ENCODE results near the gene SPDYE5.
"Not testable (repeated sequence)": the region's sequence is repeated elsewhere in the genome, so short reads cannot be mapped to it uniquely, and the experiment has no call there.

The SPDYE5 gene

GRCh38 chr7:75492020-75492419 lies at the start of gene SPDYE5:
Gene SPDYE5 (plus strand): TSS chr7:75492320. CDS start chr7:75494048, 1,728 bp downstream.
- not testable (repeated sequence) for DNase-seq

- peak; percentile 15 for DNase-seq
These were observed 49.5 kb upstream of the SPDYE5 start for GRCh38 chr7:75442465-75443111.

- DNase-seq: not testable (repeated sequence)
These were observed 42.2 kb upstream of the SPDYE5 start for GRCh38 chr7:75449946-75450345.

GRCh38 chr7:75452494-75452955 lies 39.6 kb upstream of the SPDYE5 start:
- DNase-seq: not testable (repeated sequence)

GRCh38 chr7:75456403-75456802 lies 35.7 kb upstream of the SPDYE5 start:
- not testable (repeated sequence) for DNase-seq

- not testable (repeated sequence) for DNase-seq
These were observed 34.1 kb upstream of the SPDYE5 start for GRCh38 chr7:75458034-75458433.

- not testable (repeated sequence) for DNase-seq
These were observed 31.6 kb upstream of the SPDYE5 start for GRCh38 chr7:75460541-75460940.

- DNase-seq: not testable (repeated sequence)
These were observed 22.0 kb upstream of the SPDYE5 start for GRCh38 chr7:75470166-75470565.

- not testable (repeated sequence) for DNase-seq
These were observed 14.7 kb upstream of the SPDYE5 start for GRCh38 chr7:75477457-75477856.

GRCh38 chr7:75480313-75480712 lies 11.8 kb upstream of the SPDYE5 start:
- not testable (repeated sequence) for DNase-seq

GRCh38 chr7:75485355-75485978 lies 6.7 kb upstream of the SPDYE5 start:
- DNase-seq: not testable (repeated sequence)

GRCh38 chr7:75485979-75486643 lies 6.0 kb upstream of the SPDYE5 start, which contains the start of gene POM121C:
Gene POM121C (minus strand): TSS chr7:75486299. CDS start chr7:75441496, 44,803 bp downstream.
- DNase-seq: peak; percentile 91

- not testable (repeated sequence) for DNase-seq
These were observed 16.9 kb downstream of the SPDYE5 start for GRCh38 chr7:75509033-75509432.

GRCh38 chr7:75518842-75519241 lies 26.7 kb downstream of the SPDYE5 start:
- DNase-seq: not testable (repeated sequence)

- DNase-seq: not testable (repeated sequence)
These were observed 29.6 kb downstream of the SPDYE5 start for GRCh38 chr7:75521727-75522126.

- not testable (repeated sequence) for DNase-seq
These were observed 35.2 kb downstream of the SPDYE5 start for GRCh38 chr7:75527224-75527722.

- DNase-seq: no peak
These were observed 39.3 kb downstream of the SPDYE5 start for GRCh38 chr7:75531359-75531821.

- no peak for DNase-seq
These were observed 40.5 kb downstream of the SPDYE5 start for GRCh38 chr7:75532639-75533038.

GRCh38 chr7:75533926-75534325 lies 41.8 kb downstream of the SPDYE5 start:
- DNase-seq: no peak

- no peak for DNase-seq
These were observed 42.7 kb downstream of the SPDYE5 start for GRCh38 chr7:75534727-75535307.

GRCh38 chr7:75536491-75536890 lies 44.4 kb downstream of the SPDYE5 start:
- no peak for DNase-seq

- DNase-seq: no peak
These were observed 44.9 kb downstream of the SPDYE5 start for GRCh38 chr7:75536940-75537538.

Measured in stimulated activated CD4-positive, alpha-beta T cell treated with anti-CD3 and anti-CD28 coated beads, Interleukin-1b, Interleukin-23, amount 100 ng/mL, for 48 hours (primary cell).